ENCODE measurements around the gene EPB41L3.
A peak's percentile ranks its signal among the peaks of the same experiment; 100 is the strongest.
"Not testable (repeated sequence)": the region's sequence is repeated elsewhere in the genome, so short reads cannot be mapped to it uniquely, and the experiment has no call there.

The EPB41L3 gene

GRCh38 chr18:5530629-5531178 is 13.1 kb downstream of the EPB41L3 start:
- no peak for DNase-seq (ENCODE audit: low read depth)

- DNase-seq (ENCODE audit: low read depth) = no peak
These were observed 14.3 kb downstream of the EPB41L3 start for GRCh38 chr18:5529471-5529870.

GRCh38 chr18:5527603-5528002 is 16.2 kb downstream of the EPB41L3 start:
- peak; percentile 20 for DNase-seq (ENCODE audit: low read depth)

- DNase-seq (ENCODE audit: low read depth) = no peak
These were observed 19.1 kb downstream of the EPB41L3 start for GRCh38 chr18:5524660-5525059.

- no peak for DNase-seq (ENCODE audit: low read depth)
These were observed 22.8 kb downstream of the EPB41L3 start for GRCh38 chr18:5521000-5521399.

- DNase-seq (ENCODE audit: low read depth) = no peak
These were observed 23.3 kb downstream of the EPB41L3 start for GRCh38 chr18:5520464-5520863.

- peak; percentile 2 for DNase-seq (ENCODE audit: low read depth)
These were observed 24.1 kb downstream of the EPB41L3 start for GRCh38 chr18:5519448-5520298.

GRCh38 chr18:5518899-5519371 is 24.9 kb downstream of the EPB41L3 start:
- peak; percentile 11 for DNase-seq (ENCODE audit: low read depth)

GRCh38 chr18:5518179-5518770 is 25.5 kb downstream of the EPB41L3 start:
- no peak for DNase-seq (ENCODE audit: low read depth)

- no peak for DNase-seq (ENCODE audit: low read depth)
These were observed 27.0 kb downstream of the EPB41L3 start for GRCh38 chr18:5516841-5517240.

- no peak for DNase-seq (ENCODE audit: low read depth)
These were observed 28.6 kb downstream of the EPB41L3 start for GRCh38 chr18:5515011-5515784.

GRCh38 chr18:5513947-5514346 is 29.9 kb downstream of the EPB41L3 start:
- no peak for DNase-seq (ENCODE audit: low read depth)

GRCh38 chr18:5512176-5512575 is 31.6 kb downstream of the EPB41L3 start:
- DNase-seq (ENCODE audit: low read depth) = no peak

- DNase-seq (ENCODE audit: low read depth) = not testable (repeated sequence)
These were observed 32.3 kb downstream of the EPB41L3 start for GRCh38 chr18:5511541-5511940.

- peak; percentile 7 for DNase-seq (ENCODE audit: low read depth)
These were observed 33.5 kb downstream of the EPB41L3 start for GRCh38 chr18:5510135-5510846.

- no peak for DNase-seq (ENCODE audit: low read depth)
These were observed 35.0 kb downstream of the EPB41L3 start for GRCh38 chr18:5508821-5509220.

- DNase-seq (ENCODE audit: low read depth) = no peak
These were observed 36.0 kb downstream of the EPB41L3 start for GRCh38 chr18:5507756-5508155.

- DNase-seq (ENCODE audit: low read depth) = no peak
These were observed 37.6 kb downstream of the EPB41L3 start for GRCh38 chr18:5506174-5506573.

GRCh38 chr18:5503740-5504139 is 40.1 kb downstream of the EPB41L3 start:
- peak; percentile 8 for DNase-seq (ENCODE audit: low read depth)

- no peak for DNase-seq (ENCODE audit: low read depth)
These were observed 43.4 kb downstream of the EPB41L3 start for GRCh38 chr18:5500158-5500939.

- DNase-seq (ENCODE audit: low read depth) = no peak
These were observed 45.3 kb downstream of the EPB41L3 start for GRCh38 chr18:5498452-5498851.
